ENCODE measurements around the gene ILDR2. TPM values are rescaled to one million over a fixed set of nuclear protein-coding genes. Genes with fewer than 3 reads are reported as not detected.
A peak's percentile ranks its signal among the peaks of the same experiment; 100 is the strongest.
"Not testable (repeated sequence)": the region's sequence is repeated elsewhere in the genome, so short reads cannot be mapped to it uniquely, and the experiment has no call there.

ILDR2 gene
- total and polyA plus RNA-seq, 7 experiments from 2014 or later = 0.15 to 10.0 (median 0.29) TPM; not detected in 2

DNA sequence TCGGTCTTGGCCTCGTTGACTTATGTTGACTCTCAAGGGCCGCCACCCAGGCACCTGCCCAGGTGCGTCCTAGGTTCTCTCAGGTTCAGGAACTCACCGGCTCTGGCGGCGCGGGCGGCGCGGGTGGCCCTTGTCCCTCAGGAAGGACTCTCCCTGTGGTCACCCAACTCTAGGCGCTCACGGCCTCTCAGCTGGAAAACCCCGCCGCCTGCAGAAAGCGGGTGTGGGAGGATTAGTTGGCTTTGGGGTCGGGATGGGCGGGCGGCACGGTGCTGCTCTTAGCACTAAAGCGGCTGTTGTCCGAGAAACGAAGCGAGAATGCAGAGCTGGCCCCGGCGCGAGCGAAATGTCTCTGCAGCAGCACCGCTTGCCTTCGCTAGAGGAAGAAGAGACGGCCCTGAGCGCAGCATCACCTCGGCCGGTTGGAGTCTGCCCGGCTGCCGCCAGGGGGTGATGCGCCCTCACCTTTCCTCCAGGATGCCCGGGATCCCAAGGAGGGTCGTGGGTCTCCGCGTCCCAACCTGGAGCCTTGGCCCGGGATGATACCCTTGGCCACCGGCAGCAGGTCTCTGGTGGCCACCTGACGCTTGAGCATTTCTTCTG, 91.2 kb downstream of the ILDR2 start:
- H3K27me3 ChIP-seq (ENCODE audit: control insufficient read depth in 2 of 2, insufficient read depth in 2 of 2, low read length in 2 of 2) = no peaks in the 10 kb centered on the region
- H3K27ac Mint-ChIP-seq = no peak overlapping the region
- intact Hi-C loops (cut with micrococcal nuclease) = no loop called here
- peaks cover 6 to 7% of the 10 kb centered on the region in 2 donors for H3K4me1 ChIP-seq (ENCODE audit: control insufficient read depth in 2 of 2, insufficient read depth in 2 of 2, low read length in 2 of 2)
- H3K4me1 Mint-ChIP-seq = peaks cover 6 to 24% (median 21%) of the 10 kb centered on the region in 7 donors
- CTCF ChIA-PET = no interaction called here
- peaks cover 0 to 1% (median 0%) of the 10 kb centered on the region in 11 donors for H3K9me3 Mint-ChIP-seq
- H3K36me3 Mint-ChIP-seq = peaks cover 0 to 2% (median 0%) of the 10 kb centered on the region in 5 donors
- ATAC-seq (peak; percentile 80), DNase-seq (peak in 7 of 9 donors; percentile 4 to 27 (median 19))
- peak overlapping the region in 4 of 10 donors; percentile 12 to 58 (median 54) for H3K4me3 Mint-ChIP-seq
- H3K9me3 ChIP-seq (ENCODE audit: control insufficient read depth in 2 of 3, low read length in 3 of 3) = no peaks in the 10 kb centered on the region
- H3K27me3 Mint-ChIP-seq = peaks cover 6 to 50% (median 22%) of the 10 kb centered on the region in 5 donors
- H3K36me3 ChIP-seq (ENCODE audit: control insufficient read depth in 2 of 3, insufficient read depth in 3 of 3, low read length in 3 of 3) = no peaks in the 10 kb centered on the region
- POLR2A ChIA-PET = no interaction called here
- H3K4me3 ChIP-seq (ENCODE audit: low read length) = no peak overlapping the region
- no peak overlapping the region for H3K27ac ChIP-seq (ENCODE audit: low read depth, low read length)

DNA sequence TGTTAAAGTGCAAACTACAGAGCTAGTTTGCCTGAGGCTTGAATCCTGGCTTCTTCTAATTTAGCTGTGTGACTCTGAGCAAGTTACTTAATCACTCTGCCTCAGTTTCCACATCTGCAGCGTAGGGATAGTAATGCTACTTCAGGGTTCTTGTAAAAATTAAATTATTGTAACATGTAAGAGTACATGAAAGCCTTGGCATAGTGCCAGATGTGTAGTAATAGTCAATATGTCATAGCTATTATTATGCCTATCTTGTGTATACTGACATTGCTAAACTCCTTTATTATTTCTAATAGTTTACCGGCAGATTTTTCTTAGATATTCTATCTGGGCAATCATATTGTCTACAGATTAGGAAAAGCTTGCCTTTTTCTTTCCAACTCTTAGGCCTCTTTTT, 92.4 kb downstream of the ILDR2 start:
- H3K27me3 ChIP-seq (ENCODE audit: control insufficient read depth in 2 of 2, insufficient read depth in 2 of 2, low read length in 2 of 2) = no peaks in the 10 kb centered on the region
- H3K4me3 Mint-ChIP-seq = no peak overlapping the region
- intact Hi-C loops (cut with micrococcal nuclease) = no loop called here
- peaks cover 0 to 3% (median 0%) of the 10 kb centered on the region in 11 donors for H3K9me3 Mint-ChIP-seq
- CTCF ChIA-PET = interaction anchor here (0.5 to 1.7 kb wide), 2 partner anchors 25 to 1483 kb away, joined by 4 to 5 read pairs; no protein-coding TSS in a partner anchor
- peaks cover 6 to 7% of the 10 kb centered on the region in 2 donors for H3K4me1 ChIP-seq (ENCODE audit: control insufficient read depth in 2 of 2, insufficient read depth in 2 of 2, low read length in 2 of 2)
- H3K4me3 ChIP-seq (ENCODE audit: low read length) = no peak overlapping the region
- H3K36me3 ChIP-seq (ENCODE audit: control insufficient read depth in 2 of 3, insufficient read depth in 3 of 3, low read length in 3 of 3) = no peaks in the 10 kb centered on the region
- peaks cover 6 to 41% (median 22%) of the 10 kb centered on the region in 5 donors for H3K27me3 Mint-ChIP-seq
- no peak for DNase-seq
- H3K36me3 Mint-ChIP-seq = peaks cover 0 to 2% (median 0%) of the 10 kb centered on the region in 5 donors
- POLR2A ChIA-PET = no interaction called here
- no peak overlapping the region for H3K27ac ChIP-seq (ENCODE audit: low read depth, low read length)
- H3K9me3 ChIP-seq (ENCODE audit: control insufficient read depth in 2 of 3, low read length in 3 of 3) = no peaks in the 10 kb centered on the region
- no peak overlapping the region for H3K27ac Mint-ChIP-seq
- no peak for ATAC-seq
- H3K4me1 Mint-ChIP-seq = peaks cover 6 to 24% (median 21%) of the 10 kb centered on the region in 7 donors

DNA sequence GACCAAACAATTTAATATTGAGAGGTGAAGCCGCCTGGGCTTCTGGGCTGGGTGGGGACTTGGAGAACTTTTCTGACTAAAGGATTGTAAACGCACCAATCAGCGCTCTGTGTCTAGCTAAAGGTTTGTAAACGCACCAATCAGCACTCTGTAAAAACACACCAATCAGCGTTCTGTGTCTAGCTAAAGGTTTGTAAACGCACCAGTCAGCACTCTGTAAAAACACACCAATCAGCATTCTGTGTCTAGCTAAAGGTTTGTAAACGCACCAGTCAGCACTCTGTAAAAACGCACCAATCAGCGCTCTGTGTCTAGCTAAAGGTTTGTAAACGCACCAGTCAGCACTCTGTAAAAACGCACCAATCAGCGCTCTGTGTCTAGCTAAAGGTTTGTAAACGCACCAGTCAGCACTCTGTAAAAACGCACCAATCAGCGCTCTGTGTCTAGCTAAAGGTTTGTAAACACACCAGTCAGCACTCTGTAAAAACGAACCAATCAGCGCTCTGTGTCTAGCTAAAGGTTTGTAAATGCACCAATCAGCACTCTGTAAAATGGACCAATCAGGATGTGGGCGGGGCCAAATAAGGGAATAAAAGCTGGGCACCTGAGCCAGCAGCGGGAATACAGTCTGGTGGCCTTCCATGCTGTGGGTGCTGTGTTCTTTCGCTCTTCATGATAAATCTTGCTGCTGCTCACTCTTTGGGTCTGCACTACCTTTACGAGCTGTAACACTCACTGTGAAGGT, 97.0 kb downstream of the ILDR2 start:
- DNase-seq; H3K9me3 Mint-ChIP-seq; H3K27ac ChIP-seq (ENCODE audit: low read depth, low read length); H3K9me3 ChIP-seq (ENCODE audit: control insufficient read depth in 2 of 3, low read length in 3 of 3); H3K4me3 Mint-ChIP-seq; H3K36me3 Mint-ChIP-seq; POLR2A ChIA-PET; H3K27me3 ChIP-seq (ENCODE audit: control insufficient read depth in 2 of 2, insufficient read depth in 2 of 2, low read length in 2 of 2); CTCF ChIA-PET; H3K4me3 ChIP-seq (ENCODE audit: low read length); ATAC-seq; H3K36me3 ChIP-seq (ENCODE audit: control insufficient read depth in 2 of 3, insufficient read depth in 3 of 3, low read length in 3 of 3): not testable (repeated sequence)
- Mint-ChIP-seq H3K27me3 (peaks cover under 1 to 21% (median 3%) of the 10 kb centered on the region in 5 donors), H3K4me1 (peaks cover 27 to 40% (median 34%) of the 10 kb centered on the region in 7 donors), H3K27ac (peak overlapping the region in 1 of 9 donors; percentile 32)
- intact Hi-C loops (cut with micrococcal nuclease) = loop anchor here in 1 of 2 donors (5.0 kb wide), 4 partner anchors 99 to 1181 kb away; partner anchors contain the start of genes ALDH9A1, CD247, DCAF6 and ILDR2
- H3K4me1 ChIP-seq (ENCODE audit: control insufficient read depth in 2 of 2, insufficient read depth in 2 of 2, low read length in 2 of 2) = peaks cover 10 to 12% of the 10 kb centered on the region in 2 donors

DNA sequence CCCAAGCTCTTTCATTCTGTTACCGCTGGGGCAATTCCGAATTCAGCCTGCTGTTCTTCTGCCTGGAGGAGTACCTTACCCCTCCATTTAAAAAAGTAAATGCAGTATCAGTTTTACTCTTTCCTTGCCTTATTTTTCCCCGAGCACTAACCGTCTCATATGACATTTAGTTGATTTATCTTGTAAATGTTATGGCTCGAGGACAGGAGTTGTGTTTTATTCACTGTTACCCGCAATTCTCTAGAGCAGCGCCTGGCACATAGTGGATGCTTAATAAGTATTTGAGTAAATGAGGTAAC, 98.9 kb downstream of the ILDR2 start:
- Histone ChIP-seq H3K4me3 (ENCODE audit: low read length) (peak overlapping the region; percentile 64), H3K27me3 (ENCODE audit: control insufficient read depth in 2 of 2, insufficient read depth in 2 of 2, low read length in 2 of 2) (no peaks in the 10 kb centered on the region), H3K27ac (ENCODE audit: low read depth, low read length) (peak overlapping the region; percentile 83), H3K36me3 (ENCODE audit: control insufficient read depth in 2 of 3, insufficient read depth in 3 of 3, low read length in 3 of 3) (no peaks in the 10 kb centered on the region), H3K4me1 (ENCODE audit: control insufficient read depth in 2 of 2, insufficient read depth in 2 of 2, low read length in 2 of 2) (peaks cover 10 to 12% of the 10 kb centered on the region in 2 donors), H3K9me3 (ENCODE audit: control insufficient read depth in 2 of 3, low read length in 3 of 3) (no peaks in the 10 kb centered on the region)
- H3K4me3 Mint-ChIP-seq = peak overlapping the region; percentile 93 to 100 (median 96)
- POLR2A ChIA-PET = interaction anchor here (0.7 to 2.4 kb wide), 8 partner anchors 29 to 1059 kb away, joined by 3 to 18 read pairs (median 6); partner anchors contain the start of genes DCAF6, POGK and POU2F1
- H3K27ac Mint-ChIP-seq = peak overlapping the region; percentile 75 to 99 (median 98)
- peaks cover 0 to 3% (median 0%) of the 10 kb centered on the region in 11 donors for H3K9me3 Mint-ChIP-seq
- DNase-seq = no peak
- H3K36me3 Mint-ChIP-seq = peaks cover 0 to 15% (median 3%) of the 10 kb centered on the region in 5 donors
- H3K4me1 Mint-ChIP-seq = peaks cover 41 to 57% (median 49%) of the 10 kb centered on the region in 7 donors
- intact Hi-C loops (cut with micrococcal nuclease) = loop anchor here (1.0 to 5.0 kb wide), 12 partner anchors 34 to 1179 kb away; partner anchors contain the start of genes DCAF6 (in 2 of the 2), ILDR2 (in 2 of the 2), POGK (in 2 of the 2) and POU2F1 (in 2 of the 2)
- CTCF ChIA-PET = interaction anchor here (0.9 kb wide), 1 partner anchor 344 kb away, joined by 3 read pairs; the partner anchor contains the start of gene POU2F1
- peaks cover 0 to 11% (median 0%) of the 10 kb centered on the region in 5 donors for H3K27me3 Mint-ChIP-seq
- no peak for ATAC-seq

DNA sequence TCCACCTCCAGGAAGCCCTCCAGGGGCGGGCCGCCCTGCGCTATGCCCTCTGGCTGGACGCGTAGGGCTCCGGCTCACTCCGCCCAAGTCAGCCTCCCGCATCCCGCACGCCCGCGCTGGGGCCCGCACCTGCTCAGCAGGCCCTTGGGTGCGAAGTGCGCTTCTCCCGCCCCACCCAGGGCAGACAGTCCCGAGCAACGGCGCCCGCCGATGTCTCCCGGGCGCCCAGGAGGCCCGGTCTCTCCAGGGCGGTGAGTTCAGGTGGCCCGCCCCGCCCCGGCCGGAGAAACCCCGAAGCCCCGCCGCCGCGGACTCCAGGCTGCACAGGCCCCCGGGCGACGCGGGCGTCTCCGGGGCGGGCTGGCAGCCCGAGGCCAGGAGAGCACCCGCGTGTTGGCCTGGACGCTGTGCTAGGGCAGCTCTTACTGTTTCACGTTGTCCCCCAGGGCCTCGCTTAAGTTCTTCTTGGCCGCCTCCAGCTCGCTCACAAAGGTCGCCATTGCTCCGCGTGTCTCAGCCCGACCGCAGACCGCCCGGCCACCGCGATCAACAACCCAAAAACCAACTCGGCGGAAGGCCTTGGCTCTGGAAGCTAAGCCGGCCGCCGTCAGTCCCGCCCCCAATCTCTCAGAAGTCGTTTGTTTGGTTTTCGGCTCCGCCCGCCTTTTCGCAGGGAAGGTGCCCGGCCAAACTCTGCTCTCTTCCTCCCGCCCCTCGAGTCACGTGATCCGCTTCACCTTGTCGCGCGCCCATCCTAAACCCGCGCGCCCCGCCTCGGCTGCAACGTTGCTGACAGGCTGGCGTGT, 99.4 kb downstream of the ILDR2 start, which contains the start of gene TADA1:
Gene TADA1, minus strand, starts transcription at position 531 of the 806 bp plus-strand sequence. Its CDS starts 31 bp downstream, at position 500.
- Histone ChIP-seq H3K4me1 (ENCODE audit: control insufficient read depth in 2 of 2, insufficient read depth in 2 of 2, low read length in 2 of 2) (peaks cover 10 to 12% of the 10 kb centered on the region in 2 donors), H3K27me3 (ENCODE audit: control insufficient read depth in 2 of 2, insufficient read depth in 2 of 2, low read length in 2 of 2) (no peaks in the 10 kb centered on the region), H3K4me3 (ENCODE audit: low read length) (peak within 1 kb of the TSS; percentile 64), H3K27ac (ENCODE audit: low read depth, low read length) (peak within 1 kb of the TSS; percentile 83), H3K36me3 (ENCODE audit: control insufficient read depth in 2 of 3, insufficient read depth in 3 of 3, low read length in 3 of 3) (no peaks in the 10 kb centered on the region), H3K9me3 (ENCODE audit: control insufficient read depth in 2 of 3, low read length in 3 of 3) (no peaks in the 10 kb centered on the region)
- intact Hi-C loops (cut with micrococcal nuclease) = loop anchor here (1.0 to 5.0 kb wide), 12 partner anchors 34 to 1179 kb away; partner anchors contain the start of genes DCAF6 (in 2 of the 2), ILDR2 (in 2 of the 2), POGK (in 2 of the 2) and POU2F1 (in 2 of the 2)
- Mint-ChIP-seq H3K36me3 (peaks cover 0 to 18% (median 3%) of the 10 kb centered on the region in 5 donors), H3K4me3 (peak within 1 kb of the TSS; percentile 93 to 100 (median 96)), H3K4me1 (peaks cover 43 to 63% (median 55%) of the 10 kb centered on the region in 7 donors), H3K27me3 (peaks cover 0 to 11% (median 0%) of the 10 kb centered on the region in 5 donors), H3K9me3 (peaks cover 0 to 3% (median 0%) of the 10 kb centered on the region in 11 donors), H3K27ac (peak within 1 kb of the TSS; percentile 75 to 99 (median 98))
- POLR2A ChIA-PET = interaction anchor here (0.7 to 2.4 kb wide), 9 partner anchors 29 to 1060 kb away, joined by 3 to 18 read pairs (median 6); partner anchors contain the start of genes DCAF6, POGK and POU2F1
- DNase-seq (peak; percentile 87 to 97 (median 96)), ATAC-seq (peak; percentile 95)
- CTCF ChIA-PET = interaction anchor here (0.9 kb wide), 1 partner anchor 345 kb away, joined by 3 read pairs; the partner anchor contains the start of gene POU2F1
